OCI-LY7 (cell line): Measurements from ENCODE around the gene AFDN.

ENCODE experiments used
- EZH2phosphoT487 ChIP-seq: fragments of 200-600 bp; sonication (generic); IDR thresholded peaks from 2 replicates; pipeline ENCODE4 v1.6.1; 2018; ENCODE audit warnings: low read depth, borderline replicate concordance, mild to moderate bottlenecking, mixed run types, antibody characterized with exemption, low read length, moderate library complexity, mixed read lengths
- TF ChIP-seq, protein P1 (sequence below): fragments of 200-600 bp; sonication (generic); conservative IDR thresholded peaks from 2 replicates; pipeline ENCODE4 v1.5.1; 2014; ENCODE audit warnings: mild to moderate bottlenecking, antibody characterized with exemption, low read length, moderate library complexity, mixed read lengths

GRCh38 chr6:167836721-167837120 is 10.0 kb downstream of the AFDN start:
- TF ChIP-seq, protein P1, sequence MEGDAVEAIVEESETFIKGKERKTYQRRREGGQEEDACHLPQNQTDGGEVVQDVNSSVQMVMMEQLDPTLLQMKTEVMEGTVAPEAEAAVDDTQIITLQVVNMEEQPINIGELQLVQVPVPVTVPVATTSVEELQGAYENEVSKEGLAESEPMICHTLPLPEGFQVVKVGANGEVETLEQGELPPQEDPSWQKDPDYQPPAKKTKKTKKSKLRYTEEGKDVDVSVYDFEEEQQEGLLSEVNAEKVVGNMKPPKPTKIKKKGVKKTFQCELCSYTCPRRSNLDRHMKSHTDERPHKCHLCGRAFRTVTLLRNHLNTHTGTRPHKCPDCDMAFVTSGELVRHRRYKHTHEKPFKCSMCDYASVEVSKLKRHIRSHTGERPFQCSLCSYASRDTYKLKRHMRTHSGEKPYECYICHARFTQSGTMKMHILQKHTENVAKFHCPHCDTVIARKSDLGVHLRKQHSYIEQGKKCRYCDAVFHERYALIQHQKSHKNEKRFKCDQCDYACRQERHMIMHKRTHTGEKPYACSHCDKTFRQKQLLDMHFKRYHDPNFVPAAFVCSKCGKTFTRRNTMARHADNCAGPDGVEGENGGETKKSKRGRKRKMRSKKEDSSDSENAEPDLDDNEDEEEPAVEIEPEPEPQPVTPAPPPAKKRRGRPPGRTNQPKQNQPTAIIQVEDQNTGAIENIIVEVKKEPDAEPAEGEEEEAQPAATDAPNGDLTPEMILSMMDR = no peak
- TF ChIP-seq EZH2phosphoT487 = no peak
